ENCODE results near the gene IGHMBP2.
"Not testable (repeated sequence)": the region's sequence is repeated elsewhere in the genome, so short reads cannot be mapped to it uniquely, and the experiment has no call there.

IGHMBP2 gene

GRCh38 chr11:68973219-68973618 is 69.5 kb downstream of the IGHMBP2 start:
- H3K4me1 ChIP-seq (ENCODE audit: control insufficient read depth, insufficient read depth, low read length), result no peaks in the 10 kb centered on the region
- H3K36me3 ChIP-seq (ENCODE audit: insufficient read depth, low read length), result no peaks in the 10 kb centered on the region
- H3K9me3 ChIP-seq (replicated peaks; ENCODE audit: low read length), result no peaks in the 10 kb centered on the region
- peaks cover 46% of the 10 kb centered on the region for H3K27me3 ChIP-seq (ENCODE audit: control insufficient read depth, insufficient read depth, low read length)
- no peak overlapping the region for H3K4me2 ChIP-seq (ENCODE audit: low read length)
- no peak overlapping the region for H3K4me3 ChIP-seq (ENCODE audit: low read length)
- no peak overlapping the region for H3K9ac ChIP-seq (ENCODE audit: low read depth, low read length)

GRCh38 chr11:68973706-68974105 is 70.0 kb downstream of the IGHMBP2 start:
- not testable (repeated sequence) for H3K4me3 ChIP-seq (ENCODE audit: low read length); H3K9me3 ChIP-seq (replicated peaks; ENCODE audit: low read length); H3K9ac ChIP-seq (ENCODE audit: low read depth, low read length); H3K4me2 ChIP-seq (ENCODE audit: low read length); H3K4me1 ChIP-seq (ENCODE audit: control insufficient read depth, insufficient read depth, low read length); H3K36me3 ChIP-seq (ENCODE audit: insufficient read depth, low read length)
- H3K27me3 ChIP-seq (ENCODE audit: control insufficient read depth, insufficient read depth, low read length), result peaks cover 46% of the 10 kb centered on the region

- H3K4me3 ChIP-seq (ENCODE audit: low read length), result no peak overlapping the region
- H3K27me3 ChIP-seq (ENCODE audit: control insufficient read depth, insufficient read depth, low read length), result peaks cover 51% of the 10 kb centered on the region
- no peak overlapping the region for H3K4me2 ChIP-seq (ENCODE audit: low read length)
- no peak overlapping the region for H3K9ac ChIP-seq (ENCODE audit: low read depth, low read length)
- H3K9me3 ChIP-seq (replicated peaks; ENCODE audit: low read length), result no peaks in the 10 kb centered on the region
- H3K36me3 ChIP-seq (ENCODE audit: insufficient read depth, low read length), result no peaks in the 10 kb centered on the region
- H3K4me1 ChIP-seq (ENCODE audit: control insufficient read depth, insufficient read depth, low read length), result no peaks in the 10 kb centered on the region
Observed at GRCh38 chr11:68974421-68975194, 70.9 kb downstream of the IGHMBP2 start.

- H3K36me3 ChIP-seq (ENCODE audit: insufficient read depth, low read length), result no peaks in the 10 kb centered on the region
- H3K27me3 ChIP-seq (ENCODE audit: control insufficient read depth, insufficient read depth, low read length), result peaks cover 52% of the 10 kb centered on the region
- H3K9me3 ChIP-seq (replicated peaks; ENCODE audit: low read length), result no peaks in the 10 kb centered on the region
Observed at GRCh38 chr11:68976095-68976494, 72.4 kb downstream of the IGHMBP2 start.

GRCh38 chr11:68976563-68976962 is 72.9 kb downstream of the IGHMBP2 start:
- H3K27me3 ChIP-seq (ENCODE audit: control insufficient read depth, insufficient read depth, low read length), result peaks cover 49% of the 10 kb centered on the region
- H3K9me3 ChIP-seq (replicated peaks; ENCODE audit: low read length), result no peaks in the 10 kb centered on the region
- no peak overlapping the region for H3K4me3 ChIP-seq (ENCODE audit: low read length)
- H3K9ac ChIP-seq (ENCODE audit: low read depth, low read length), result no peak overlapping the region
- no peak overlapping the region for H3K4me2 ChIP-seq (ENCODE audit: low read length)
- no peaks in the 10 kb centered on the region for H3K36me3 ChIP-seq (ENCODE audit: insufficient read depth, low read length)
- H3K4me1 ChIP-seq (ENCODE audit: control insufficient read depth, insufficient read depth, low read length), result no peaks in the 10 kb centered on the region

More at GRCh38 chr11:68976095-68976494, 72.4 kb downstream of the IGHMBP2 start:
- no peaks in the 10 kb centered on the region for H3K4me1 ChIP-seq (ENCODE audit: control insufficient read depth, insufficient read depth, low read length)
- H3K4me3 ChIP-seq (ENCODE audit: low read length), result no peak overlapping the region
- H3K4me2 ChIP-seq (ENCODE audit: low read length), result no peak overlapping the region
- no peak overlapping the region for H3K9ac ChIP-seq (ENCODE audit: low read depth, low read length)

- no peaks in the 10 kb centered on the region for H3K4me1 ChIP-seq (ENCODE audit: control insufficient read depth, insufficient read depth, low read length)
- no peak overlapping the region for H3K4me3 ChIP-seq (ENCODE audit: low read length)
- H3K27me3 ChIP-seq (ENCODE audit: control insufficient read depth, insufficient read depth, low read length), result peaks cover 57% of the 10 kb centered on the region
- no peaks in the 10 kb centered on the region for H3K9me3 ChIP-seq (replicated peaks; ENCODE audit: low read length)
- no peak overlapping the region for H3K4me2 ChIP-seq (ENCODE audit: low read length)
- no peak overlapping the region for H3K9ac ChIP-seq (ENCODE audit: low read depth, low read length)
- H3K36me3 ChIP-seq (ENCODE audit: insufficient read depth, low read length), result no peaks in the 10 kb centered on the region
Observed at GRCh38 chr11:68977781-68978625, 74.3 kb downstream of the IGHMBP2 start.

GRCh38 chr11:68978626-68978930 is 74.9 kb downstream of the IGHMBP2 start:
- peaks cover 52% of the 10 kb centered on the region for H3K27me3 ChIP-seq (ENCODE audit: control insufficient read depth, insufficient read depth, low read length)
- H3K4me3 ChIP-seq (ENCODE audit: low read length), result no peak overlapping the region
- no peaks in the 10 kb centered on the region for H3K4me1 ChIP-seq (ENCODE audit: control insufficient read depth, insufficient read depth, low read length)
- H3K4me2 ChIP-seq (ENCODE audit: low read length), result no peak overlapping the region
- H3K9me3 ChIP-seq (replicated peaks; ENCODE audit: low read length), result no peaks in the 10 kb centered on the region
- H3K36me3 ChIP-seq (ENCODE audit: insufficient read depth, low read length), result no peaks in the 10 kb centered on the region
- H3K9ac ChIP-seq (ENCODE audit: low read depth, low read length), result no peak overlapping the region

GRCh38 chr11:68978931-68979594 is 75.4 kb downstream of the IGHMBP2 start:
- H3K4me1 ChIP-seq (ENCODE audit: control insufficient read depth, insufficient read depth, low read length), result no peaks in the 10 kb centered on the region
- no peaks in the 10 kb centered on the region for H3K36me3 ChIP-seq (ENCODE audit: insufficient read depth, low read length)
- H3K9ac ChIP-seq (ENCODE audit: low read depth, low read length), result no peak overlapping the region
- no peaks in the 10 kb centered on the region for H3K9me3 ChIP-seq (replicated peaks; ENCODE audit: low read length)
- H3K4me3 ChIP-seq (ENCODE audit: low read length), result no peak overlapping the region
- no peak overlapping the region for H3K4me2 ChIP-seq (ENCODE audit: low read length)
- peaks cover 51% of the 10 kb centered on the region for H3K27me3 ChIP-seq (ENCODE audit: control insufficient read depth, insufficient read depth, low read length)

- Histone ChIP-seq H3K4me3 (ENCODE audit: low read length) (no peak overlapping the region), H3K9ac (ENCODE audit: low read depth, low read length) (no peak overlapping the region), H3K36me3 (ENCODE audit: insufficient read depth, low read length) (no peaks in the 10 kb centered on the region), H3K9me3 (replicated peaks; ENCODE audit: low read length) (no peaks in the 10 kb centered on the region), H3K4me2 (ENCODE audit: low read length) (no peak overlapping the region), H3K4me1 (ENCODE audit: control insufficient read depth, insufficient read depth, low read length) (no peaks in the 10 kb centered on the region), H3K27me3 (ENCODE audit: control insufficient read depth, insufficient read depth, low read length) (peaks cover 57% of the 10 kb centered on the region)
Observed at GRCh38 chr11:68979931-68980775, 76.5 kb downstream of the IGHMBP2 start.

- Histone ChIP-seq H3K27me3 (ENCODE audit: control insufficient read depth, insufficient read depth, low read length) (peaks cover 60% of the 10 kb centered on the region), H3K9ac (ENCODE audit: low read depth, low read length) (no peak within 1 kb of the TSS)
Observed at GRCh38 chr11:68980776-68981065, 77.0 kb downstream of the IGHMBP2 start, which contains the start of gene MRGPRD. Gene MRGPRD, minus strand, starts transcription at chr11:68980986. Its CDS starts 0 bp downstream, at chr11:68980986.

GRCh38 chr11:68982134-68982533 is 78.4 kb downstream of the IGHMBP2 start:
- peaks cover 66% of the 10 kb centered on the region for H3K27me3 ChIP-seq (ENCODE audit: control insufficient read depth, insufficient read depth, low read length)
- no peak overlapping the region for H3K4me3 ChIP-seq (ENCODE audit: low read length)
- H3K4me1 ChIP-seq (ENCODE audit: control insufficient read depth, insufficient read depth, low read length), result no peaks in the 10 kb centered on the region
- H3K36me3 ChIP-seq (ENCODE audit: insufficient read depth, low read length), result no peaks in the 10 kb centered on the region
- H3K9me3 ChIP-seq (replicated peaks; ENCODE audit: low read length), result no peaks in the 10 kb centered on the region
- no peak overlapping the region for H3K9ac ChIP-seq (ENCODE audit: low read depth, low read length)
- H3K4me2 ChIP-seq (ENCODE audit: low read length), result no peak overlapping the region

More at GRCh38 chr11:68980776-68981065, 77.0 kb downstream of the IGHMBP2 start, which contains the start of gene MRGPRD:
- no peak within 1 kb of the TSS for H3K4me3 ChIP-seq (ENCODE audit: low read length)
- no peaks in the 10 kb centered on the region for H3K4me1 ChIP-seq (ENCODE audit: control insufficient read depth, insufficient read depth, low read length)
- no peaks in the 10 kb centered on the region for H3K36me3 ChIP-seq (ENCODE audit: insufficient read depth, low read length)
- no peak within 1 kb of the TSS for H3K4me2 ChIP-seq (ENCODE audit: low read length)
- no peaks in the 10 kb centered on the region for H3K9me3 ChIP-seq (replicated peaks; ENCODE audit: low read length)

Measured in skeletal muscle satellite cell (primary cell).